ENCODE results near the gene VIL1. TPM values are rescaled to one million over a fixed set of nuclear protein-coding genes. Genes with fewer than 3 reads are reported as not detected.

Gene VIL1
- polyA plus RNA-seq, 6 donors from 2014 or later: 0.06 to 0.43 (median 0.23) TPM

- Mint-ChIP-seq H3K4me1 (peaks cover 5 to 10% (median 5%) of the 10 kb centered on the region in 3 donors), H3K4me3 (peak overlapping the region in 7 of 8 donors; percentile 38 to 77 (median 74)), H3K27ac (peak overlapping the region in 2 of 6 donors; percentile 24 to 55), H3K36me3 (no peaks in the 10 kb centered on the region), H3K9me3 (no peaks in the 10 kb centered on the region), H3K27me3 (peaks cover 0 to 11% (median 0%) of the 10 kb centered on the region in 3 donors)
- ATAC-seq (ENCODE audit: low read depth in 2 of 2) (peak; percentile 75 to 78), DNase-seq (no peak)
Measured at GRCh38 chr2:218387369-218388194, 31.3 kb upstream of the VIL1 start.

- H3K4me3 Mint-ChIP-seq: peak overlapping the region in 2 of 8 donors; percentile 16 to 22
- H3K9me3 Mint-ChIP-seq: no peaks in the 10 kb centered on the region
- DNase-seq (no peak), ATAC-seq (ENCODE audit: low read depth in 2 of 2) (no peak)
- H3K4me1 Mint-ChIP-seq: peaks cover 16 to 30% (median 23%) of the 10 kb centered on the region in 3 donors
- peaks cover 0 to 11% (median 0%) of the 10 kb centered on the region in 3 donors for H3K27me3 Mint-ChIP-seq
- H3K36me3 Mint-ChIP-seq: no peaks in the 10 kb centered on the region
- H3K27ac Mint-ChIP-seq: peak overlapping the region in 2 of 6 donors; percentile 80 to 92
Measured at GRCh38 chr2:218389333-218390150, 29.4 kb upstream of the VIL1 start.

GRCh38 chr2:218391202-218391601, 27.7 kb upstream of the VIL1 start:
- H3K4me3 Mint-ChIP-seq: no peak overlapping the region
- peaks cover 0 to 11% (median 0%) of the 10 kb centered on the region in 3 donors for H3K27me3 Mint-ChIP-seq
- H3K9me3 Mint-ChIP-seq: no peaks in the 10 kb centered on the region
- DNase-seq: no peak
- no peaks in the 10 kb centered on the region for H3K36me3 Mint-ChIP-seq
- no peak overlapping the region for H3K27ac Mint-ChIP-seq
- ATAC-seq (ENCODE audit: low read depth in 2 of 2): no peak
- peaks cover 19 to 43% (median 36%) of the 10 kb centered on the region in 3 donors for H3K4me1 Mint-ChIP-seq

- Mint-ChIP-seq H3K9me3 (no peaks in the 10 kb centered on the region), H3K4me3 (no peak overlapping the region), H3K4me1 (peaks cover 27 to 49% (median 44%) of the 10 kb centered on the region in 3 donors), H3K27me3 (no peaks in the 10 kb centered on the region), H3K36me3 (no peaks in the 10 kb centered on the region), H3K27ac (peak overlapping the region in 3 of 6 donors; percentile 15 to 54 (median 46))
- DNase-seq (no peak), ATAC-seq (ENCODE audit: low read depth in 2 of 2) (no peak)
Measured at GRCh38 chr2:218392459-218392858, 26.5 kb upstream of the VIL1 start.

GRCh38 chr2:218392891-218393462, 25.9 kb upstream of the VIL1 start:
- no peak overlapping the region for H3K4me3 Mint-ChIP-seq

GRCh38 chr2:218393750-218394290, 25.1 kb upstream of the VIL1 start:
- Mint-ChIP-seq H3K4me3 (peak overlapping the region in 3 of 8 donors; percentile 34 to 66 (median 45)), H3K27ac (peak overlapping the region in 2 of 6 donors; percentile 25 to 38), H3K9me3 (peaks cover 0 to 3% (median 0%) of the 10 kb centered on the region in 7 donors), H3K36me3 (no peaks in the 10 kb centered on the region), H3K4me1 (peaks cover 35 to 54% (median 53%) of the 10 kb centered on the region in 3 donors), H3K27me3 (no peaks in the 10 kb centered on the region)
- no peak for DNase-seq
- ATAC-seq (ENCODE audit: low read depth in 2 of 2): no peak

More at GRCh38 chr2:218392891-218393462, 25.9 kb upstream of the VIL1 start:
- DNase-seq (no peak), ATAC-seq (ENCODE audit: low read depth in 2 of 2) (no peak)
- no peaks in the 10 kb centered on the region for H3K36me3 Mint-ChIP-seq
- H3K27me3 Mint-ChIP-seq: no peaks in the 10 kb centered on the region
- peaks cover 32 to 52% (median 49%) of the 10 kb centered on the region in 3 donors for H3K4me1 Mint-ChIP-seq
- peaks cover 0 to 3% (median 0%) of the 10 kb centered on the region in 7 donors for H3K9me3 Mint-ChIP-seq
- H3K27ac Mint-ChIP-seq: peak overlapping the region in 2 of 6 donors; percentile 25 to 46

GRCh38 chr2:218394298-218395089, 24.4 kb upstream of the VIL1 start:
- peak overlapping the region in 3 of 6 donors; percentile 18 to 67 (median 38) for H3K27ac Mint-ChIP-seq
- no peak for ATAC-seq (ENCODE audit: low read depth in 2 of 2)
- peaks cover 0 to 3% (median 0%) of the 10 kb centered on the region in 7 donors for H3K9me3 Mint-ChIP-seq
- DNase-seq: no peak
- no peaks in the 10 kb centered on the region for H3K27me3 Mint-ChIP-seq
- H3K4me3 Mint-ChIP-seq: peak overlapping the region in 5 of 8 donors; percentile 32 to 92 (median 45)
- no peaks in the 10 kb centered on the region for H3K36me3 Mint-ChIP-seq
- H3K4me1 Mint-ChIP-seq: peaks cover 35 to 54% (median 54%) of the 10 kb centered on the region in 3 donors

GRCh38 chr2:218395090-218395444, 23.9 kb upstream of the VIL1 start:
- H3K4me3 Mint-ChIP-seq: peak overlapping the region in 5 of 8 donors; percentile 20 to 92 (median 35)
- DNase-seq (no peak), ATAC-seq (ENCODE audit: low read depth in 2 of 2) (no peak)
- peaks cover 0 to 3% (median 0%) of the 10 kb centered on the region in 7 donors for H3K9me3 Mint-ChIP-seq
- peak overlapping the region in 2 of 6 donors; percentile 18 to 19 for H3K27ac Mint-ChIP-seq
- no peaks in the 10 kb centered on the region for H3K36me3 Mint-ChIP-seq
- H3K27me3 Mint-ChIP-seq: no peaks in the 10 kb centered on the region
- H3K4me1 Mint-ChIP-seq: peaks cover 35 to 54% (median 54%) of the 10 kb centered on the region in 3 donors

- Mint-ChIP-seq H3K27ac (peak overlapping the region in 5 of 6 donors; percentile 21 to 93 (median 92)), H3K4me3 (peak overlapping the region; percentile 92 to 100 (median 96)), H3K36me3 (no peaks in the 10 kb centered on the region), H3K9me3 (peaks cover 0 to 3% (median 0%) of the 10 kb centered on the region in 7 donors), H3K4me1 (peaks cover 35 to 54% (median 54%) of the 10 kb centered on the region in 3 donors), H3K27me3 (no peaks in the 10 kb centered on the region)
- DNase-seq (no peak), ATAC-seq (ENCODE audit: low read depth in 2 of 2) (no peak)
Measured at GRCh38 chr2:218395456-218395825, 23.5 kb upstream of the VIL1 start.

- peaks cover 0 to 3% (median 0%) of the 10 kb centered on the region in 7 donors for H3K9me3 Mint-ChIP-seq
- H3K36me3 Mint-ChIP-seq: no peaks in the 10 kb centered on the region
- H3K4me3 Mint-ChIP-seq: peak overlapping the region; percentile 92 to 100 (median 96)
- peak overlapping the region; percentile 86 to 98 (median 93) for H3K27ac Mint-ChIP-seq
- ATAC-seq (ENCODE audit: low read depth in 2 of 2): peak; percentile 70 to 74
- H3K4me1 Mint-ChIP-seq: peaks cover 35 to 56% (median 54%) of the 10 kb centered on the region in 3 donors
- no peaks in the 10 kb centered on the region for H3K27me3 Mint-ChIP-seq
- DNase-seq: peak; percentile 94
Measured at GRCh38 chr2:218395826-218396687, 22.9 kb upstream of the VIL1 start.

GRCh38 chr2:218396688-218397462, 22.0 kb upstream of the VIL1 start:
- no peak for ATAC-seq (ENCODE audit: low read depth in 2 of 2)
- Mint-ChIP-seq H3K36me3 (no peaks in the 10 kb centered on the region), H3K4me1 (peaks cover 41 to 64% (median 61%) of the 10 kb centered on the region in 3 donors), H3K27me3 (no peaks in the 10 kb centered on the region), H3K4me3 (peak overlapping the region; percentile 92 to 100 (median 96)), H3K27ac (peak overlapping the region; percentile 86 to 98 (median 93)), H3K9me3 (peaks cover 0 to 3% (median 0%) of the 10 kb centered on the region in 7 donors)
- DNase-seq: peak; percentile 58
